GM18498 (cell line): ENCODE data around the gene SRRM1.

Source experiments
- ATAC-seq: cut with Tn5 transposase; IDR thresholded peaks from one replicate; pipeline ENCODE4 v1.9.1; 2021; ENCODE audit warnings: mild to moderate bottlenecking, moderate library complexity; ENCODE audit not compliant: unreplicated experiment

SRRM1 gene, protein sequence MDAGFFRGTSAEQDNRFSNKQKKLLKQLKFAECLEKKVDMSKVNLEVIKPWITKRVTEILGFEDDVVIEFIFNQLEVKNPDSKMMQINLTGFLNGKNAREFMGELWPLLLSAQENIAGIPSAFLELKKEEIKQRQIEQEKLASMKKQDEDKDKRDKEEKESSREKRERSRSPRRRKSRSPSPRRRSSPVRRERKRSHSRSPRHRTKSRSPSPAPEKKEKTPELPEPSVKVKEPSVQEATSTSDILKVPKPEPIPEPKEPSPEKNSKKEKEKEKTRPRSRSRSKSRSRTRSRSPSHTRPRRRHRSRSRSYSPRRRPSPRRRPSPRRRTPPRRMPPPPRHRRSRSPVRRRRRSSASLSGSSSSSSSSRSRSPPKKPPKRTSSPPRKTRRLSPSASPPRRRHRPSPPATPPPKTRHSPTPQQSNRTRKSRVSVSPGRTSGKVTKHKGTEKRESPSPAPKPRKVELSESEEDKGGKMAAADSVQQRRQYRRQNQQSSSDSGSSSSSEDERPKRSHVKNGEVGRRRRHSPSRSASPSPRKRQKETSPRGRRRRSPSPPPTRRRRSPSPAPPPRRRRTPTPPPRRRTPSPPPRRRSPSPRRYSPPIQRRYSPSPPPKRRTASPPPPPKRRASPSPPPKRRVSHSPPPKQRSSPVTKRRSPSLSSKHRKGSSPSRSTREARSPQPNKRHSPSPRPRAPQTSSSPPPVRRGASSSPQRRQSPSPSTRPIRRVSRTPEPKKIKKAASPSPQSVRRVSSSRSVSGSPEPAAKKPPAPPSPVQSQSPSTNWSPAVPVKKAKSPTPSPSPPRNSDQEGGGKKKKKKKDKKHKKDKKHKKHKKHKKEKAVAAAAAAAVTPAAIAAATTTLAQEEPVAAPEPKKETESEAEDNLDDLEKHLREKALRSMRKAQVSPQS

GRCh38 chr1:24642481-24643362 lies at the start of gene SRRM1:
Gene SRRM1 (plus strand): TSS chr1:24643302. CDS start chr1:24643327, 25 bp downstream.
- peak; percentile 85 for ATAC-seq

DNA sequence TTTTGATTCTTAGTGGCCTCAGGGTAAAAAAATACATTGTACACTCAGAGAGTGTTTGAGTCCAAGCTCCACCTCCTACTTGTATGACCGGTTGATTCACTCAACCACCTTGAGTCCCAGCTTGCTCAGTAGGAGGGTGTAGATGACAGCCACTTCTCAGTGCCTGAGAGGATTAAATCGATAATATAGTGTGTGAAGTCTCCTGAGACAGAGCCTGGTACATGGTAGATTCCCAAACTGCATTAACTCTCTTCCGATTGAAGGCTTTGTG lies 48.8 kb upstream of the SRRM1 start:
- ATAC-seq = no peak

DNA sequence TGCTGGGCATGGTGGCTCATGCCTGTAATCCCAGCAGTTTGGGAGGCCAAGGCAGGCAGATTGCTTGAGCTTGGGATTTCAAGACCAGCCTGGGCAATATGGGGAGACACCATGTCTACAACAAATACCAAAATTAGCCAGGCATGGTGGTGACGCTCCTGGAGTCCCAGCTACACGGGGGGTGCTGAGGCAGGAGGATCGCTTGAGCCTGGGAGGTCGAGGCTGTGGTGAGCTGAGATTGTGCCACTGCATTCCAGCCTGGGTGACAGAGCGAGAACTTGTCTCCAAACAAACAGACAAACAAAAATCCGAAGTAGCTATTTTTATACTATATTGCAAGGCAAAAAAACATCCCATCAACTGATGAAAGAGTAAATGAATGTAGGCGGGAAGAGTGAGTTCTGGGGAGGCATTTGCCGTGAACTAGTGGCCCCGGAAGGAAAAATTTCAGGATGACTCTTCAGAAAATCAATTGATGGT lies 46.7 kb upstream of the SRRM1 start:
- no peak for ATAC-seq

- ATAC-seq = no peak
These were observed 43.8 kb upstream of the SRRM1 start for GRCh38 chr1:24599265-24599664.

DNA sequence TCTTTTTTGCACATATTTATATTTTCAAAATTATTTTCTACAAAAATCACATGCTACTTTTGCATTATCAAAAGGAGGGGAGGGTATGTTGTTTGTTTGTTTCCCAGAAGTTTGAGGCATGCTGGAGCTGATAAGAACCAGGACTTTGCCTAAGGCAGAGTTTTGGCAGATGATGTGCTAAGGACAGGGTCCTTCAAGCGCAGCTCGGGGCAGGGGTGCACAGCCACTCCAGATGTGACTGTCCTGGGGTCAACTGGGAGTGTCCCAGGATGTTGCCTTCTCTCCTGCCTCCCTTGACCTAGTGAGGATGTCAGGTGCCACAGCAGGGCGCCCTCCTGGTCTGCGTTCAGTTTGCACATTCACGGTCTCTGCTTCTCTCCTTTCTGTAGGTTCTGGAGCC lies 42.6 kb upstream of the SRRM1 start:
- ATAC-seq = no peak

DNA sequence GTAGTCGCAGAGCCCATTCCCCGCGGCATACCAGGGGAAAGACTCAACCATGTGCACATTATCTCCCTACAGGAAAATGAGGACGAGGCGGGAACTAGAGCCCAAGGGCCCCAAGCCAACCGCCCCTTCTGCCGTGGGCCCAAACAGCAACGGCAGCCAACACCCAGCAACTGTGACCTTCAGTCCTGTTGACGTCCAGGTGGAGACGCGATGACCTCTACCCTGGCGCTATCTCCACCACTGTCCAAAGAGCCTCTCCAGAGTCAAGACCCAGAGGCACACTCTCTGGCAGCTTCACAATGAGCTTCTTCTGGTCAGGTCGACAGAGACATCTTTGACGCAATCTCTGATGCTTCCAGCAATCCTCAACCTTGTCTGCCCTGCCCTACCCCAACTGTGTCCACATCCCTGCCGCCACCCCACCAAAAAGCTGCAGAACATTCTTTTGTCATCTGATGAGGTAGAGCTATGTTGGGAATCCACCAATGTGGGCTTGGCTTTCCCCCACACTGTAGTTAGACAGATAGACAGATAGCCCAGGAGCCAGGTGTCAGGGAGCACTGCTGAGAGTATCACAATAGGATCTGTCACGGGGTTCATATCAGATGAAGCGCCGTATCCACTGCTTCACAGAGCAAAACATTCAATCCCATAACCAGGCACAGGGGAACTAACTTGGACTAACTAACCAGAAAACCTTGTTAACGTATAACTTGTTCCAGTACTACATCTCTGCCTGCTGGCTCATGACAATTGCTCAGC lies 37.4 kb upstream of the SRRM1 start:
- no peak for ATAC-seq

DNA sequence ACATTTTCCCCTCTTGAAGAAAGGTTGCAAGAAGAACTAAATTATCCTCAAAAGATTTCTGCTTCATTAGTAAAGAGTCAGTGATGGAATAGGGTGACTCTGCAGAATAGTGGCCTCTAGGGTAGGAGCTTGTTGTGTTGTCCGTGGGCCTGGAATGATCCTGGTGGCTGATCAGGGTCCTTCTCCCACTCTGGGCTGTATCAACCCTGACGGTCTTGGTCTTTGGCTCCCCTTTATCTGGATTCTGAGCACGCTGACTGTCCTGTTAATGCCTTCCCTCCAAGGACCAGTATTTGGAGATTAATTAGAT lies 36.9 kb upstream of the SRRM1 start:
- ATAC-seq = no peak

GRCh38 chr1:24606621-24607020 lies 36.5 kb upstream of the SRRM1 start:
- ATAC-seq = no peak

GRCh38 chr1:24609949-24610517 lies 33.1 kb upstream of the SRRM1 start:
- no peak for ATAC-seq

DNA sequence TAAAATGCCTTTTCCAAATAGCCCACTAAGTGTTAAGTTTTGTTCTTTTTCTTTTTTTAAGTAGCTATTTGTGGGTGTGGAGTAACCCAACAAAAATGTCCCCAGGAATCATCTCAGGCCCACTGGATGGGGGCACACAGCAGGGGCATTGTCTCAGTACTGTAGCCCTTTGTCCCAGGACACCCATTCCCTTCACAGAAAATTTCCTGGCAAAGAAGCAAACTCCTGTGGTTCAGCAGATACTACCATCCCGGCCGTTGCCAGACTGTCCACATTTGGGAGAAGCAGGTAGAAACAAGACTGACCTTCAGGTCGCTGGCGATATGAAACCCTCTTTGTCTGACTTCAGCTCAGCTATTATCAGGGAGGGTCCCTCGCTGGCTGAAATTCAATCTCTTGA lies 23.7 kb upstream of the SRRM1 start:
- no peak for ATAC-seq

DNA sequence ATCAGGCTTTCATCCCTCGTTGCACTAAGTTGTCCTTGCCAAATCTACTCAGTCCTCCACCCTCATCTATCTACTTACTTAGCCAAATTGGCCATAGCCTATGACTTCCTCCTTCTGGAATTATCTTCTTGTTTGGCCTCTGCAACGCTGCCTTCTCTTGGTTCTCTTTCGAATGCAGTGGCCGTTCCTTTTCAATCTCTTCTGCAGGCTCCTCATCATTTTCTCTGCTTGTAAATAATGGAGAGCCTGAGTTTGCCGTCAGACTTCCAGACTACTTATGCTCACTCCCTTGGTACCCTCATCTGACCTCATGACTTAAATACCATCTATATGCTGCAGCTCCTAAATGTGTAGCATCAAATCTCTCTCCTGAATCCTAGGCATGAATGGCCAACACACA lies 22.4 kb upstream of the SRRM1 start:
- ATAC-seq = no peak

- no peak for ATAC-seq
These were observed 22.0 kb upstream of the SRRM1 start for GRCh38 chr1:24621121-24621520.

GRCh38 chr1:24622218-24622617 lies 20.9 kb upstream of the SRRM1 start:
- ATAC-seq = no peak

GRCh38 chr1:24632832-24633175 lies 10.3 kb upstream of the SRRM1 start:
- no peak for ATAC-seq

DNA sequence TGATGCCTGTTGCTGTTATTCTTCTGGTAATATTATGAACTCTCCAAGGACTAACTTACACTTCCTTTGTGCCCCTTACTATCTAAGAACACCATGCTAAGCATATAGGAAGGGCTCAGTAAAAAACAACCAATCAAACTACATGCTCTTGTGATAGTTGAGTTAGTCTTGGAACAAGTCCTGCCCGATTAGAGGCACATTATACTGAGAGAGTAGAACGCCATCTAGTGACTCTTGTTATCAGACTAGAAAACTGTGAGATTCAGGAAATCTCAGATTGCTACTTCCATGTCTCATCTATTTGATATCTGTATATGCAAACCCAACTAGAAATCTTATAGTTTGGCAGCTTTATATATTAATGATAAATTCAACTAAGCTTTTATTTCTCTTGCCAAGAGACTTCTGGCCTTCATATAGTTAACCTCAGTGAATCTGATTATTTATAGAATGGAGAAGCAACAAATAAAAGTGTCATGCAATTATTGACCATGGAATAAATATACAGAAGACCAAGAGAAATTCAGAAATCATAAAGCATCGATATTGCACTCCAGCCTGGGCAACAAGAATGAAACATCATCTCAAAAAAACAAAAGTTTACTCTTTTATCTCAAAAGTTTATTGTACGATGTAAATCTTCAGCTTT lies 7.8 kb upstream of the SRRM1 start:
- ATAC-seq = no peak

GRCh38 chr1:24636661-24637357 lies 6.3 kb upstream of the SRRM1 start:
- no peak for ATAC-seq

DNA sequence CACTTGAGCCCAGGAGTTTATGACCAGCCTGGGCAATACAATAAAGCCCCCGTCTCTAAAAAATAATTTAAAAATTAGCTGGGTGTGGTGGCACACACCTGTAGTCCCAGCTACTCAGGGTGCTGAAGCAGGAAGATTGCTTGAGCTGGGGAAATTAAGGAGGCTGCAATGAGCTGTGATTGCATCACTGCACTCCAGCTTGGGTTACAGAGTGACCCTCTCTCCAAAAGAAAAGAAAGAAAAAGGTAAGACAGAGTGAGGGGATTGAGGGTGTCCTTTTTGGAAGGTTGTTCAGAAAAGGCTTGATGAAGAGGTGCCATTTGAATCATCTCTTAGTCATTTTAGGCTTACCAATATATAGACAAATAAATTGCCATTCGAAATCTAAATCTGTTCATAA lies 4.0 kb upstream of the SRRM1 start:
- no peak for ATAC-seq

DNA sequence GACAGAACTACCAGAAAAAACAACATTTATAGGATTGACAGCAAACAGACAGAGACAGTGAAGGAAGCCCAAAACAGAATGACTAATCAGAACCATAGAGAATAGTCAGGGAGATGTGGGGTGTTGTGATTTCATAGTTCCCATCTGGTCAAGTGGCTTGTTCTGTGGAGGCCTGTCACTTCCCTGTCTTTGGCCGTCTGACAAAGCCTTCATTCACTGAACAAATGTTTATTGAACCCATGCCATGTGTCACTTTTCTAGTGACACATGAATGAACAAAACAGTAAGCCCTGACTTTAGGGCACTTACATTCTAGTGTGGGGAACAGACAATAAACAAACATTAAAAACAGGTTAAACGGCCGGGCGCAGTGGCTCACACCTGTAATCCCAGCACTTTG lies 3.2 kb upstream of the SRRM1 start:
- ATAC-seq = no peak

GRCh38 chr1:24640288-24640687 lies 2.8 kb upstream of the SRRM1 start:
- ATAC-seq = no peak
